Measurements from ENCODE around the gene ACVR2A. TPM values are rescaled to one million over a fixed set of nuclear protein-coding genes. Genes with fewer than 3 reads are reported as not detected.

ACVR2A gene
- polyA plus RNA-seq = 10 to 100 TPM in 2 of 4 donors, 1 to 10 TPM in 2; 8.0 to 22.2 (median 9.8) TPM
- long read RNA-seq, donor 1 = 0 reads
- long read RNA-seq, donor 2, full-length matches to known transcripts = 1 of 1 reads
- long read RNA-seq, donor 2, partial matches to known transcripts = 0 of 1 reads
- long read RNA-seq, donor 2, other reads (novel, unspliced or antisense) = 0 of 1 reads
- long read RNA-seq, donor 3, full-length matches to known transcripts = 6 of 22 reads
- long read RNA-seq, donor 3, partial matches to known transcripts = 16 of 22 reads
- long read RNA-seq, donor 3, other reads (novel, unspliced or antisense) = 0 of 22 reads
- long read RNA-seq, donor 4 = 0 reads
- long read RNA-seq, donor 5, full-length matches to known transcripts = 3 of 3 reads
- long read RNA-seq, donor 5, partial matches to known transcripts = 0 of 3 reads
- long read RNA-seq, donor 5, other reads (novel, unspliced or antisense) = 0 of 3 reads
- long read RNA-seq, donor 6, full-length matches to known transcripts = 5 of 5 reads
- long read RNA-seq, donor 6, partial matches to known transcripts = 0 of 5 reads
- long read RNA-seq, donor 6, other reads (novel, unspliced or antisense) = 0 of 5 reads
- long read RNA-seq, donor 7 = 0 reads
- long read RNA-seq, donor 8, full-length matches to known transcripts = 2 of 2 reads
- long read RNA-seq, donor 8, partial matches to known transcripts = 0 of 2 reads
- long read RNA-seq, donor 8, other reads (novel, unspliced or antisense) = 0 of 2 reads
- long read RNA-seq, donor 9, partial matches to known transcripts = 0 of 2 reads
- long read RNA-seq, donor 9, other reads (novel, unspliced or antisense) = 0 of 2 reads
- long read RNA-seq, donor 10, full-length matches to known transcripts = 9 of 42 reads
- long read RNA-seq, donor 10, partial matches to known transcripts = 22 of 42 reads
- long read RNA-seq, donor 10, other reads (novel, unspliced or antisense) = 11 of 42 reads

DNA sequence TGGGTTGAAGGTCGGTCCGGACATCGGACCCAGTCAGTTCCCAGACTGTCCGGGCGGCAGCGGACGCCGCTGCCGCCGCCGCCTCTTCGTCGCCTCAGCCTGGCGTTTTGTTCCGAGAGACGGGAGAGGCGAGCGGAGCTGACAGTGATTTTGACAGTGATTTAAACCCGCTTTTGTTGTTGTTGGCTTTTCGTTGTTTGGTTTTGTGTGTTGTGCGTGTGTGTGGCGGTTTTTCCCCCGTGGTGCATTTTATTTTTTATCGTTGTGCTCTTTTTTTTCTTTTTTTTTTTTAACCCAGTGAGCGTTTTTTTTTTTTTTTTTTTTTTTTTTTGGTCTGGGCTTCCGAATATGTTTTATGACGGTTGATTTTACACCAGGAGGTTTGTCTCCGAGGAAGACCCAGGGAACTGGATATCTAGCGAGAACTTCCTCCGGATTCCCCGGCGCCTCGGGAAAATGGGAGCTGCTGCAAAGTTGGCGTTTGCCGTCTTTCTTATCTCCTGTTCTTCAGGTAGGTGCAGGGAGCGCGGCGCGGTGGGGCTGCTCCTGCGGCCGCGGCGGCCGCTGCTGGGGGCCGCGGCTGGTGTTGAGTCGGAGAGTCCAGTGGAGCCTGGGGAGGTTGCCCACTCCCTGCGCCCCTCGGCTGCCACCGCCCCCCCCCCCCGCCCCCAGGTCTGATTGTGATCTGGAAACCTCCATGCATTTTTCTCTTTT, at the start of gene ACVR2A:
TSS of gene ACVR2A (plus strand) at position 333 of the 714 bp plus-strand sequence. CDS start at position 457, 124 bp downstream.
- H3K27ac ChIP-seq (ENCODE audit: low read depth in 1 of 3, low read length in 2 of 3) = peak within 1 kb of the TSS; percentile 90 to 100 (median 94)
- H3K27me3 ChIP-seq (ENCODE audit: control insufficient read depth in 3 of 3, insufficient read depth in 3 of 3, low read length in 3 of 3) = peaks cover 0 to 3% (median 0%) of the 10 kb centered on the region in 3 donors
- WGBS, 3 donors = 0 to 1% (median 1%) methylated on average over 48 to 51 of the region's 51 CpGs
- H3K4me1 ChIP-seq (ENCODE audit: control insufficient read depth in 3 of 3, insufficient read depth in 2 of 3, low read depth in 1 of 3, low read length in 2 of 3) = peaks cover 0 to 8% (median 0%) of the 10 kb centered on the region in 3 donors
- FAIRE-seq (no peak), DNase-seq (peak; percentile 40 to 68)
- H3K9me3 ChIP-seq (ENCODE audit: control insufficient read depth in 2 of 2, insufficient read depth in 1 of 2, low read depth in 1 of 2, low read length in 1 of 2) = no peaks in the 10 kb centered on the region
- peak within 1 kb of the TSS; percentile 85 to 95 (median 86) for H3K4me3 ChIP-seq (ENCODE audit: low read depth in 1 of 3, low read length in 3 of 3)
- H3K36me3 ChIP-seq (ENCODE audit: control insufficient read depth in 3 of 3, insufficient read depth in 2 of 3, low read depth in 1 of 3, low read length in 3 of 3) = no peaks in the 10 kb centered on the region

DNA sequence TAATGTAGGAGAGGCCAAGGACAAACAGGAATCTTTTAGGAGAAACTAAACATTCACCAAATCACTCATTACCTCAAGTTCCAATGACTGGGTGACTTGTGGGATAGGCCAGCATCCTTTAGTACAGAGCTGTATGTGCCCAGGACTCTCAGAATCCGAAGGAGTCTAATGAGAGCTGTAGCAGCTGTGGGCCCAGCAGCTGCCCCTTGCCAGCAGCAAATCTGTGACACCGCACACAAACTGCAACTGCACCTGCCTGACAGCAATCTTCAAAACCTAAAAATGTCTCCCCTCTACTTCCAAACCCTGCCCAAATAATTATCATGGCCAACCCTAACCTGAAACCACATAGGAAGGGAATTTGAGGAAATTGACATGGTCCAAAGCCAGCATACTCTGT, 44.5 kb upstream of the ACVR2A start:
- WGBS, 3 donors = 54 to 92% (median 58%) methylated on average over 2 of the region's 2 CpGs
- H3K9me3 ChIP-seq (ENCODE audit: control insufficient read depth in 2 of 2, insufficient read depth in 1 of 2, low read depth in 1 of 2, low read length in 1 of 2) = no peaks in the 10 kb centered on the region
- no peak overlapping the region for H3K4me3 ChIP-seq (ENCODE audit: low read depth in 1 of 3, low read length in 3 of 3)
- DNase-seq (no peak), FAIRE-seq (no peak)
- H3K4me1 ChIP-seq (ENCODE audit: control insufficient read depth in 3 of 3, insufficient read depth in 2 of 3, low read depth in 1 of 3, low read length in 2 of 3) = no peaks in the 10 kb centered on the region
- H3K27ac ChIP-seq (ENCODE audit: low read depth in 1 of 3, low read length in 2 of 3) = no peak overlapping the region
- H3K36me3 ChIP-seq (ENCODE audit: control insufficient read depth in 3 of 3, insufficient read depth in 2 of 3, low read depth in 1 of 3, low read length in 3 of 3) = no peaks in the 10 kb centered on the region
- H3K27me3 ChIP-seq (ENCODE audit: control insufficient read depth in 3 of 3, insufficient read depth in 3 of 3, low read length in 3 of 3) = no peaks in the 10 kb centered on the region

DNA sequence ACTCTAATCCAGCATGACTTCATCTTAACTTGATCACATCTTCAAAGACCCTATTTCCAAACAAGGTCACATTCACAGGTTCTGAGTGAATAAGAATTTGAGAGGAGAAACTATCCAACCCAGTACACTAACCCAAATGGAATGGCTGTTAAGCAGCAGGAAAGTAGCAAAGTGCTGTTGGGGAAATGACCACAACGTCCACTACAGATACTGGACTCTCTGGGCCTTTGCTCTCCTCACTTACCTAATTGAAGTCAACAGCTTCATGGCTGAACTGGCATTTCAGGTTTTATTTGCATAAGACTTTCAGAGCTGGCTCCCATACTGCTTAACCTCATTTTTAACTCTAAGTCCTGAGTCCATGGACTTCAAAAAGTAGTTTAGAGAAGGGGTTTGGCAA, 38.0 kb upstream of the ACVR2A start:
- Histone ChIP-seq H3K27ac (ENCODE audit: low read depth in 1 of 3, low read length in 2 of 3) (no peak overlapping the region), H3K9me3 (ENCODE audit: control insufficient read depth in 2 of 2, insufficient read depth in 1 of 2, low read depth in 1 of 2, low read length in 1 of 2) (peaks cover 0 to 6% of the 10 kb centered on the region in 2 donors), H3K27me3 (ENCODE audit: control insufficient read depth in 3 of 3, insufficient read depth in 3 of 3, low read length in 3 of 3) (no peaks in the 10 kb centered on the region), H3K4me1 (ENCODE audit: control insufficient read depth in 3 of 3, insufficient read depth in 2 of 3, low read depth in 1 of 3, low read length in 2 of 3) (peaks cover 0 to 3% (median 2%) of the 10 kb centered on the region in 3 donors), H3K36me3 (ENCODE audit: control insufficient read depth in 3 of 3, insufficient read depth in 2 of 3, low read depth in 1 of 3, low read length in 3 of 3) (no peaks in the 10 kb centered on the region), H3K4me3 (ENCODE audit: low read depth in 1 of 3, low read length in 3 of 3) (no peak overlapping the region)
- FAIRE-seq (no peak), DNase-seq (no peak)
- 45 to 48% (median 48%) methylated on average over 1 of the region's 1 CpG for WGBS, 3 donors

DNA sequence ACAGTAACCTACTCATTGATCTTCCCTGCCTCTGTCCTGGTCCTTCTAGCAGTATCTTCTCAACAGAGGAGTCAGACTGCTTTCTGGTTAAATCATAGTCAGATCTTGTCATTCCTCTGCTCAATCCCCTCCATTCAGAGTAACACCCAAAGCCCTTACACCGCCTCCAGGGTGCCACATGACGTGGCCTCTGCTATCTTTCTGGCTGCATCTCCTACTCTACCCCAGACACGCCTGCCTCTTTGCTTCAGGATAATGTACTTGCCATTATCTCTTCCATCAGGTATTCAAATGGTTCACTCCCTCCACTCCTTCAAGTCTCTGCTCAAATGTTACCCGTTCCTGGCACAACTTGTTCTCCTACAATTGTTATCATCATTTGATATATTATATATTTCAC, 36.3 kb upstream of the ACVR2A start:
- FAIRE-seq (no peak), DNase-seq (peak in 1 of 2 donors; percentile 12)
- no peaks in the 10 kb centered on the region for H3K27me3 ChIP-seq (ENCODE audit: control insufficient read depth in 3 of 3, insufficient read depth in 3 of 3, low read length in 3 of 3)
- 26 to 66% (median 32%) methylated on average over 4 of the region's 4 CpGs for WGBS, 3 donors
- H3K4me3 ChIP-seq (ENCODE audit: low read depth in 1 of 3, low read length in 3 of 3) = no peak overlapping the region
- peaks cover 0 to 3% (median 2%) of the 10 kb centered on the region in 3 donors for H3K4me1 ChIP-seq (ENCODE audit: control insufficient read depth in 3 of 3, insufficient read depth in 2 of 3, low read depth in 1 of 3, low read length in 2 of 3)
- peaks cover 0 to 6% of the 10 kb centered on the region in 2 donors for H3K9me3 ChIP-seq (ENCODE audit: control insufficient read depth in 2 of 2, insufficient read depth in 1 of 2, low read depth in 1 of 2, low read length in 1 of 2)
- H3K27ac ChIP-seq (ENCODE audit: low read depth in 1 of 3, low read length in 2 of 3) = no peak overlapping the region
- H3K36me3 ChIP-seq (ENCODE audit: control insufficient read depth in 3 of 3, insufficient read depth in 2 of 3, low read depth in 1 of 3, low read length in 3 of 3) = no peaks in the 10 kb centered on the region

DNA sequence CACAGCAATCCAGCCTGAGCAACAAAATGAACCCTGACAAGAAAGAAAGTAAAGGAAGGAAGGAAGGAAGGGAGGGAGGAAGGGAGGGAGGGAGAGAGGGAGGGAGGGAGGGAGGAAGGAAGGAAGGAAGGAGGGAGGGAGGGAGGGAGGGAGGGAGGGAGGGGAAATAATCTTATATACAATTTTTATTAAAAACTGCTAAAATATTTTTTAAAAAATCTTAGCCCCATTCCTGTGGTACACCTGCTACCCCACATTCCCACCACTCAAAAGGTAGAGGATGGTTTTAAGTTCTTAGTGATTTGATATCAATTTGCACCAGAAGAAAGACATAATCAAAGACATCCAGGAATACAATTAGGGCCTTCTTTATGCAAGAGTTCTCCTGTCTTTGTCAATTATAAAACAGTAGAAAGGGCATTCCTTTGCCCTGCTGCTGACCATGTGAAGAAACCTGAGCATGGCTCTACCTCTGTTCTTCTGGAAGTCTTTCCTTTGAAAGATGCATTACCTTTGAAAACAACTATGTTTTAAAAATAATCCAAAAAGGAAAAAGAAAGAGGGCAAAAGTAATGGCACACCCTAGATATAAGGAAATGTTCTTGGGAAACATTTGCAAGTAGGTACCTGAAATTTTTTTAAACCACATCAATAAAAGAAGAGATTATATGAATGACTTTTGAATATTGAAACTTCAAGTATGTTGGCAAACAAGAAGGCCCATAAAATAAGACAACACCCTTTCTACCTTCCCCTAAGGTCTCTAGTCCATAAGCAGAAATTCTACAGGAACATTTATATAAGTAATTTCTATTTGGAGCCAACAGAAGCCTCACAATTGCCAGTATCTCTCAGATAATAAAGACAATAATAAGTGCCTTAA, 33.7 kb upstream of the ACVR2A start:
- peaks cover 0 to 6% of the 10 kb centered on the region in 2 donors for H3K9me3 ChIP-seq (ENCODE audit: control insufficient read depth in 2 of 2, insufficient read depth in 1 of 2, low read depth in 1 of 2, low read length in 1 of 2)
- H3K36me3 ChIP-seq (ENCODE audit: control insufficient read depth in 3 of 3, insufficient read depth in 2 of 3, low read depth in 1 of 3, low read length in 3 of 3) = no peaks in the 10 kb centered on the region
- DNase-seq (peak; percentile 13 to 56), FAIRE-seq (peak; percentile 72)
- no peak overlapping the region for H3K4me3 ChIP-seq (ENCODE audit: low read depth in 1 of 3, low read length in 3 of 3)
- H3K27ac ChIP-seq (ENCODE audit: low read depth in 1 of 3, low read length in 2 of 3) = no peak overlapping the region
- no peaks in the 10 kb centered on the region for H3K27me3 ChIP-seq (ENCODE audit: control insufficient read depth in 3 of 3, insufficient read depth in 3 of 3, low read length in 3 of 3)
- peaks cover 0 to 3% (median 2%) of the 10 kb centered on the region in 3 donors for H3K4me1 ChIP-seq (ENCODE audit: control insufficient read depth in 3 of 3, insufficient read depth in 2 of 3, low read depth in 1 of 3, low read length in 2 of 3)

DNA sequence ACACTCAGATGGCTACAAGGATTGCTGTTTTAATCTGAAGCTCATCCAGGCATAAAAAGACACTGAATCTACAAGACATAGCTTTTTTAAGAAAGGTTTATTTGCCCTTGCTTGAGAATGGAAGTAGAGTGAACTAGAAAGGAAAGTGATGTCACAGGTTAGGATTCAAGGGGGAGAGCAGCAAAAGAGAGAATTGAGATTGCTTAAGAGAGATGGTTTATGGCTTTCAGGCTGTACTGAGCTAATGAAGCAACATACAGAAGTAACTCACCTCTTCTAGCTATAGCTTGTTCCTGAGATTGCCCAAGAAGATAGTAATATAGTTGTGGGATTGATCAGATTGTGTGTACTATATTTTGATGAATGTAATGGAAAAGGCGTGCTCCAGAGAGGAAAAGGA, 26.1 kb upstream of the ACVR2A start:
- Histone ChIP-seq H3K4me3 (ENCODE audit: low read depth in 1 of 3, low read length in 3 of 3) (no peak overlapping the region), H3K9me3 (ENCODE audit: control insufficient read depth in 2 of 2, insufficient read depth in 1 of 2, low read depth in 1 of 2, low read length in 1 of 2) (no peaks in the 10 kb centered on the region), H3K4me1 (ENCODE audit: control insufficient read depth in 3 of 3, insufficient read depth in 2 of 3, low read depth in 1 of 3, low read length in 2 of 3) (no peaks in the 10 kb centered on the region), H3K27me3 (ENCODE audit: control insufficient read depth in 3 of 3, insufficient read depth in 3 of 3, low read length in 3 of 3) (peaks cover 0 to 1% (median 0%) of the 10 kb centered on the region in 3 donors), H3K36me3 (ENCODE audit: control insufficient read depth in 3 of 3, insufficient read depth in 2 of 3, low read depth in 1 of 3, low read length in 3 of 3) (no peaks in the 10 kb centered on the region), H3K27ac (ENCODE audit: low read depth in 1 of 3, low read length in 2 of 3) (no peak overlapping the region)
- FAIRE-seq (no peak), DNase-seq (peak in 1 of 2 donors; percentile 41)
- 63 to 87% (median 78%) methylated on average over 1 of the region's 1 CpG for WGBS, 3 donors

DNA sequence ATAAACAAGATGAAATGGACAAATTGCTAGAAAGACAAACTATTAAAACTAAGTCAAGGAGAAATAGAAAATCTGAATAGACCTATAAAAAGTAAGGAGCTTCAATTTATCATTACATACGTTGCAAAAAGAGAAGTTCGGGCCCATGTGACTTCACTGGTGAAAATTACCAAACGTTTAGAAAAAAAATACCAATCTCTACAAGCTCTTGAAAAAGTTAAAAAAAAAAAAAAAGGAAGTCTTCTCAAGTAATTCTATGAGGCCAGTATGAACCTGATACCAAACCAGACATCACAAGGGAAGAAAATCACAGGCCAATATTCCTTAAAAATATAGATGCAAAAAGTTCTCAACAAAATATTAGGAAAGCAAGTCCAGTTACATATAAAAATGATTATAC, 20.2 kb upstream of the ACVR2A start:
- H3K27me3 ChIP-seq (ENCODE audit: control insufficient read depth in 3 of 3, insufficient read depth in 3 of 3, low read length in 3 of 3) = peaks cover 0 to 1% (median 0%) of the 10 kb centered on the region in 3 donors
- H3K9me3 ChIP-seq (ENCODE audit: control insufficient read depth in 2 of 2, insufficient read depth in 1 of 2, low read depth in 1 of 2, low read length in 1 of 2) = no peaks in the 10 kb centered on the region
- no peaks in the 10 kb centered on the region for H3K4me1 ChIP-seq (ENCODE audit: control insufficient read depth in 3 of 3, insufficient read depth in 2 of 3, low read depth in 1 of 3, low read length in 2 of 3)
- H3K4me3 ChIP-seq (ENCODE audit: low read depth in 1 of 3, low read length in 3 of 3) = no peak overlapping the region
- 31 to 63% (median 37%) methylated on average over 3 of the region's 3 CpGs for WGBS, 3 donors
- DNase-seq (no peak), FAIRE-seq (no peak)
- H3K36me3 ChIP-seq (ENCODE audit: control insufficient read depth in 3 of 3, insufficient read depth in 2 of 3, low read depth in 1 of 3, low read length in 3 of 3) = no peaks in the 10 kb centered on the region
- no peak overlapping the region for H3K27ac ChIP-seq (ENCODE audit: low read depth in 1 of 3, low read length in 2 of 3)
